ENCODE results near the gene NRCAM.

Gene NRCAM

GRCh38 chr7:108244110-108244509 lies 212.1 kb downstream of the NRCAM start:
- Mint-ChIP-seq H3K4me1 (ENCODE audit: low read depth) (no peaks in the 10 kb centered on the region), H3K27ac (no peak overlapping the region), H3K27me3 (ENCODE audit: low read depth) (peaks cover 4% of the 10 kb centered on the region), H3K9me3 (no peaks in the 10 kb centered on the region), H3K4me3 (no peak overlapping the region), H3K36me3 (ENCODE audit: low read depth) (no peaks in the 10 kb centered on the region)
- no peak for DNase-seq (ENCODE audit: low spot score)

- no peak overlapping the region for H3K4me3 Mint-ChIP-seq
- no peak for DNase-seq (ENCODE audit: low spot score)
- no peak overlapping the region for H3K27ac Mint-ChIP-seq
- H3K4me1 Mint-ChIP-seq (ENCODE audit: low read depth) = no peaks in the 10 kb centered on the region
- peaks cover 6% of the 10 kb centered on the region for H3K27me3 Mint-ChIP-seq (ENCODE audit: low read depth)
- H3K36me3 Mint-ChIP-seq (ENCODE audit: low read depth) = no peaks in the 10 kb centered on the region
- H3K9me3 Mint-ChIP-seq = no peaks in the 10 kb centered on the region
Measured at GRCh38 chr7:108239501-108240225, 216.6 kb downstream of the NRCAM start.

GRCh38 chr7:108236681-108237415 lies 219.4 kb downstream of the NRCAM start:
- no peak overlapping the region for H3K4me3 Mint-ChIP-seq
- DNase-seq (ENCODE audit: low spot score) = no peak
- no peaks in the 10 kb centered on the region for H3K36me3 Mint-ChIP-seq (ENCODE audit: low read depth)
- H3K27me3 Mint-ChIP-seq (ENCODE audit: low read depth) = peaks cover 6% of the 10 kb centered on the region
- no peaks in the 10 kb centered on the region for H3K9me3 Mint-ChIP-seq
- no peak overlapping the region for H3K27ac Mint-ChIP-seq
- H3K4me1 Mint-ChIP-seq (ENCODE audit: low read depth) = no peaks in the 10 kb centered on the region

GRCh38 chr7:108235451-108236061 lies 220.7 kb downstream of the NRCAM start:
- Mint-ChIP-seq H3K4me1 (ENCODE audit: low read depth) (no peaks in the 10 kb centered on the region), H3K27me3 (ENCODE audit: low read depth) (peaks cover 6% of the 10 kb centered on the region), H3K36me3 (ENCODE audit: low read depth) (no peaks in the 10 kb centered on the region), H3K27ac (no peak overlapping the region), H3K9me3 (no peaks in the 10 kb centered on the region), H3K4me3 (no peak overlapping the region)
- DNase-seq (ENCODE audit: low spot score) = no peak

- H3K27ac Mint-ChIP-seq = no peak overlapping the region
- no peak overlapping the region for H3K4me3 Mint-ChIP-seq
- H3K27me3 Mint-ChIP-seq (ENCODE audit: low read depth) = peaks cover 6% of the 10 kb centered on the region
- DNase-seq (ENCODE audit: low spot score) = no peak
- no peaks in the 10 kb centered on the region for H3K9me3 Mint-ChIP-seq
- H3K4me1 Mint-ChIP-seq (ENCODE audit: low read depth) = no peaks in the 10 kb centered on the region
- H3K36me3 Mint-ChIP-seq (ENCODE audit: low read depth) = no peaks in the 10 kb centered on the region
Measured at GRCh38 chr7:108234971-108235450, 221.2 kb downstream of the NRCAM start.

GRCh38 chr7:108234281-108234680 lies 222.0 kb downstream of the NRCAM start:
- Mint-ChIP-seq H3K4me1 (ENCODE audit: low read depth) (no peaks in the 10 kb centered on the region), H3K27ac (no peak overlapping the region), H3K27me3 (ENCODE audit: low read depth) (peaks cover 3% of the 10 kb centered on the region), H3K9me3 (no peaks in the 10 kb centered on the region), H3K4me3 (no peak overlapping the region), H3K36me3 (ENCODE audit: low read depth) (no peaks in the 10 kb centered on the region)
- no peak for DNase-seq (ENCODE audit: low spot score)

GRCh38 chr7:108232076-108232475 lies 224.2 kb downstream of the NRCAM start:
- Mint-ChIP-seq H3K4me1 (ENCODE audit: low read depth) (no peaks in the 10 kb centered on the region), H3K4me3 (no peak overlapping the region), H3K27me3 (ENCODE audit: low read depth) (peaks cover 2% of the 10 kb centered on the region), H3K36me3 (ENCODE audit: low read depth) (no peaks in the 10 kb centered on the region), H3K27ac (no peak overlapping the region), H3K9me3 (no peaks in the 10 kb centered on the region)
- no peak for DNase-seq (ENCODE audit: low spot score)

GRCh38 chr7:108231221-108231620 lies 225.0 kb downstream of the NRCAM start:
- no peaks in the 10 kb centered on the region for H3K36me3 Mint-ChIP-seq (ENCODE audit: low read depth)
- H3K4me3 Mint-ChIP-seq = no peak overlapping the region
- DNase-seq (ENCODE audit: low spot score) = no peak
- no peaks in the 10 kb centered on the region for H3K4me1 Mint-ChIP-seq (ENCODE audit: low read depth)
- no peak overlapping the region for H3K27ac Mint-ChIP-seq
- peaks cover 2% of the 10 kb centered on the region for H3K27me3 Mint-ChIP-seq (ENCODE audit: low read depth)
- H3K9me3 Mint-ChIP-seq = no peaks in the 10 kb centered on the region

- H3K4me3 Mint-ChIP-seq = no peak overlapping the region
- H3K27ac Mint-ChIP-seq = no peak overlapping the region
- H3K27me3 Mint-ChIP-seq (ENCODE audit: low read depth) = peaks cover 2% of the 10 kb centered on the region
- DNase-seq (ENCODE audit: low spot score) = no peak
- no peaks in the 10 kb centered on the region for H3K4me1 Mint-ChIP-seq (ENCODE audit: low read depth)
- no peaks in the 10 kb centered on the region for H3K36me3 Mint-ChIP-seq (ENCODE audit: low read depth)
- H3K9me3 Mint-ChIP-seq = no peaks in the 10 kb centered on the region
Measured at GRCh38 chr7:108227366-108227765, 228.9 kb downstream of the NRCAM start.

GRCh38 chr7:108226816-108227299 lies 229.4 kb downstream of the NRCAM start:
- Mint-ChIP-seq H3K27ac (no peak overlapping the region), H3K27me3 (ENCODE audit: low read depth) (peaks cover 2% of the 10 kb centered on the region), H3K9me3 (no peaks in the 10 kb centered on the region), H3K4me1 (ENCODE audit: low read depth) (no peaks in the 10 kb centered on the region), H3K36me3 (ENCODE audit: low read depth) (no peaks in the 10 kb centered on the region), H3K4me3 (no peak overlapping the region)
- no peak for DNase-seq (ENCODE audit: low spot score)

GRCh38 chr7:108225531-108226181 lies 230.6 kb downstream of the NRCAM start:
- no peaks in the 10 kb centered on the region for H3K36me3 Mint-ChIP-seq (ENCODE audit: low read depth)
- DNase-seq (ENCODE audit: low spot score) = no peak
- no peaks in the 10 kb centered on the region for H3K9me3 Mint-ChIP-seq
- H3K4me1 Mint-ChIP-seq (ENCODE audit: low read depth) = no peaks in the 10 kb centered on the region
- H3K4me3 Mint-ChIP-seq = no peak overlapping the region
- H3K27ac Mint-ChIP-seq = no peak overlapping the region
- H3K27me3 Mint-ChIP-seq (ENCODE audit: low read depth) = peaks cover 2% of the 10 kb centered on the region

GRCh38 chr7:108224387-108224786 lies 231.8 kb downstream of the NRCAM start:
- no peaks in the 10 kb centered on the region for H3K36me3 Mint-ChIP-seq (ENCODE audit: low read depth)
- H3K9me3 Mint-ChIP-seq = no peaks in the 10 kb centered on the region
- no peaks in the 10 kb centered on the region for H3K4me1 Mint-ChIP-seq (ENCODE audit: low read depth)
- H3K27me3 Mint-ChIP-seq (ENCODE audit: low read depth) = peaks cover 2% of the 10 kb centered on the region
- H3K4me3 Mint-ChIP-seq = no peak overlapping the region
- no peak for DNase-seq (ENCODE audit: low spot score)
- H3K27ac Mint-ChIP-seq = no peak overlapping the region

- H3K4me1 Mint-ChIP-seq (ENCODE audit: low read depth) = no peaks in the 10 kb centered on the region
- no peaks in the 10 kb centered on the region for H3K27me3 Mint-ChIP-seq (ENCODE audit: low read depth)
- no peak for DNase-seq (ENCODE audit: low spot score)
- H3K27ac Mint-ChIP-seq = no peak overlapping the region
- H3K4me3 Mint-ChIP-seq = no peak overlapping the region
- H3K9me3 Mint-ChIP-seq = no peaks in the 10 kb centered on the region
- no peaks in the 10 kb centered on the region for H3K36me3 Mint-ChIP-seq (ENCODE audit: low read depth)
Measured at GRCh38 chr7:108222236-108222892, 233.9 kb downstream of the NRCAM start.
